ENCODE measurements around the gene RYR3. TPM values are rescaled to one million over a fixed set of nuclear protein-coding genes. Genes with fewer than 3 reads are reported as not detected.

Gene RYR3
- total RNA-seq, 2 experiments from 2014 or later = not detected

DNA sequence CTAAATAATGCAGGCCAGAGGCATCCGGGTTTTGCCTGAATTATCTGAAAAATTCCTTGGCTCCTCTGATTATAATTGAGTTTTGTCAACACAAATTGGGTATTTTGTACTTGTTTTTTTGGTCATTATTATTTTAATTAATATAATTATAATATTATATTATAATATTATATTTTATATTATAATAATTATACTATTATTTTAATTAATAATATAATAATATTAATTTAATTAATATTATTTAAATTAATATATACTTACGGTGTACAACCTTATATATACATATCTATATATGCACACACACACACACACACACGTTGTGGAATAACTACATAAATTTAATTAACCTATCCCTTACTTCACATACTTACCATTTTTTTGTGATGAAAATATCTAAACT, 73.5 kb downstream of the RYR3 start:
- ATAC-seq (no peak), DNase-seq (no peak)
- Mint-ChIP-seq H3K9me3 (no peaks in the 10 kb centered on the region), H3K27me3 (no peaks in the 10 kb centered on the region), H3K4me1 (ENCODE audit: low read depth) (no peaks in the 10 kb centered on the region), H3K27ac (no peak overlapping the region), H3K4me3 (no peak overlapping the region), H3K36me3 (ENCODE audit: low read depth) (no peaks in the 10 kb centered on the region)
- intact Hi-C loops (cut with micrococcal nuclease) = no loop called here
- TF ChIP-seq, protein P1, sequence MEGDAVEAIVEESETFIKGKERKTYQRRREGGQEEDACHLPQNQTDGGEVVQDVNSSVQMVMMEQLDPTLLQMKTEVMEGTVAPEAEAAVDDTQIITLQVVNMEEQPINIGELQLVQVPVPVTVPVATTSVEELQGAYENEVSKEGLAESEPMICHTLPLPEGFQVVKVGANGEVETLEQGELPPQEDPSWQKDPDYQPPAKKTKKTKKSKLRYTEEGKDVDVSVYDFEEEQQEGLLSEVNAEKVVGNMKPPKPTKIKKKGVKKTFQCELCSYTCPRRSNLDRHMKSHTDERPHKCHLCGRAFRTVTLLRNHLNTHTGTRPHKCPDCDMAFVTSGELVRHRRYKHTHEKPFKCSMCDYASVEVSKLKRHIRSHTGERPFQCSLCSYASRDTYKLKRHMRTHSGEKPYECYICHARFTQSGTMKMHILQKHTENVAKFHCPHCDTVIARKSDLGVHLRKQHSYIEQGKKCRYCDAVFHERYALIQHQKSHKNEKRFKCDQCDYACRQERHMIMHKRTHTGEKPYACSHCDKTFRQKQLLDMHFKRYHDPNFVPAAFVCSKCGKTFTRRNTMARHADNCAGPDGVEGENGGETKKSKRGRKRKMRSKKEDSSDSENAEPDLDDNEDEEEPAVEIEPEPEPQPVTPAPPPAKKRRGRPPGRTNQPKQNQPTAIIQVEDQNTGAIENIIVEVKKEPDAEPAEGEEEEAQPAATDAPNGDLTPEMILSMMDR (IDR thresholded peaks at IDR 0.05) = no peak
- ChIA-PET CTCF (interaction anchor here (1.6 kb wide), 1 partner anchor 13 kb away, joined by 4 read pairs; no protein-coding TSS in a partner anchor), POLR2A (no interaction called here)

DNA sequence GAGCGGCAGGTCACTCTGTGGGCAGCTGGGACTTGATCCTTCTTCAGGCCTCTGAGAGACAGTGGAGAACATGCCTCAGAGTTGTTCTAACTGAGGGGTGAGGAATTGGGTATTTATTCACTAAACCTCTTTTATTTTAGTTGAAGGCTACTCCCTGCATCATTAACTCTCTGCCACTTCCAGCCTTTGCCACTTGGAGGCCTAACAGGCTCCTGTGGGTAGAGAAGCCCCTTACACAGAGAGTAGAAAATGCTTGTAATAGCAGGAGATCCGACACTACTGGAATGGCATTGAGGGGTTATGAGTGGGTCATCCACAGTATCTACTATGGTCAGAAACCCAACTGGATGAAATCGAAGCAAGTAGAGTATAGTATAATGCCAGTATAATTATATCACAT, 81.7 kb downstream of the RYR3 start:
- no peak overlapping the region for H3K27ac Mint-ChIP-seq
- H3K4me3 Mint-ChIP-seq = no peak overlapping the region
- H3K36me3 Mint-ChIP-seq (ENCODE audit: low read depth) = no peaks in the 10 kb centered on the region
- ATAC-seq (no peak), DNase-seq (no peak)
- H3K4me1 Mint-ChIP-seq (ENCODE audit: low read depth) = no peaks in the 10 kb centered on the region
- ChIA-PET POLR2A (interaction anchor here (1.3 kb wide), 1 partner anchor 20 kb away, joined by 3 read pairs; no protein-coding TSS in a partner anchor), CTCF (no interaction called here)
- H3K9me3 Mint-ChIP-seq = no peaks in the 10 kb centered on the region
- H3K27me3 Mint-ChIP-seq = no peaks in the 10 kb centered on the region
- intact Hi-C loops (cut with micrococcal nuclease) = no loop called here
- TF ChIP-seq, protein P1 (IDR thresholded peaks at IDR 0.05) = no peak

DNA sequence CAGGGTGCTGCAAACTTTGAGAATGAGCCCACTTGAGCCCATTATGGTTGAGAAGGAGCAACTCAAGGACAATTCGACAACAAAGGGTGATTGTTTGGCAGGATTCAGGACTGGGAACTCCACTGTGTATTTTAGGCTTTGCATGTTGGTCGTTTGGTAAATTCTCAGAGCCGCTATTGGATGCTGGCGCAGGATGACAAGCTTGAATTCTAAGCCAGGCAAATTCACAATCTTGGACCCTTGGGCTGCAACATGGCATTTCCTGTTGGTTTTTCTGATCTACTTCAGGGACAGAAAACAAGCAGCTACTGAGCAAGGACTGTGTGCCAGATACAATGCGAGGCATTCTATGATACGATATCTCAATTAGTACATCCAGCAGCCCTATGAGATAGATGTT, 82.8 kb downstream of the RYR3 start:
- Mint-ChIP-seq H3K36me3 (ENCODE audit: low read depth) (no peaks in the 10 kb centered on the region), H3K4me3 (no peak overlapping the region), H3K27me3 (no peaks in the 10 kb centered on the region), H3K4me1 (ENCODE audit: low read depth) (no peaks in the 10 kb centered on the region), H3K27ac (no peak overlapping the region), H3K9me3 (no peaks in the 10 kb centered on the region)
- ATAC-seq (no peak), DNase-seq (no peak)
- TF ChIP-seq, protein P1 (IDR thresholded peaks at IDR 0.05) = no peak
- ChIA-PET POLR2A (interaction anchor here (1.3 kb wide), 1 partner anchor 18 kb away, joined by 3 read pairs; no protein-coding TSS in a partner anchor), CTCF (interaction anchor here (1.0 kb wide), 1 partner anchor 150 kb away, joined by 3 read pairs; no protein-coding TSS in a partner anchor)
- intact Hi-C loops (cut with micrococcal nuclease) = no loop called here

DNA sequence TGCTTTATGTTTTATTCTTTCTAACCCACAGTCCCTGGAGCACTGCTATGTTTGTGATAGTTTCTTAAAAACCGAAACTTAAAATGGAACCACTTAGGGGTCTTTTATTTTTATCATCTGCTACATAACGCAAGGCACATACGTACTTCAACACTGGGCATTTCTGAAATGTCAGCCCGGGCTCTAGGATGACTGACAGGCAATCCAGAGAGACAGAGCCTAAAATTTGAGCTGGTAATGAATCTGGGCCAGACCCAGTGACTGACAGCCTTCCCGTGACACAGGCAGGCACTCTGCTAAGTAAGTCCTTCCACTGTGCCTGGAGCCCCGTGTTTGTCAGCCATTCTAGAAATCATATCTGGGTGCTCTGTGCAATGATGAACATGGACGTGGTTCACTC, 84.6 kb downstream of the RYR3 start:
- ATAC-seq (no peak), DNase-seq (no peak)
- H3K27ac Mint-ChIP-seq = no peak overlapping the region
- intact Hi-C loops (cut with micrococcal nuclease) = no loop called here
- H3K4me3 Mint-ChIP-seq = no peak overlapping the region
- no peaks in the 10 kb centered on the region for H3K9me3 Mint-ChIP-seq
- no peaks in the 10 kb centered on the region for H3K36me3 Mint-ChIP-seq (ENCODE audit: low read depth)
- ChIA-PET CTCF (no interaction called here), POLR2A (no interaction called here)
- H3K27me3 Mint-ChIP-seq = no peaks in the 10 kb centered on the region
- no peaks in the 10 kb centered on the region for H3K4me1 Mint-ChIP-seq (ENCODE audit: low read depth)
- TF ChIP-seq, protein P1 (IDR thresholded peaks at IDR 0.05) = no peak

DNA sequence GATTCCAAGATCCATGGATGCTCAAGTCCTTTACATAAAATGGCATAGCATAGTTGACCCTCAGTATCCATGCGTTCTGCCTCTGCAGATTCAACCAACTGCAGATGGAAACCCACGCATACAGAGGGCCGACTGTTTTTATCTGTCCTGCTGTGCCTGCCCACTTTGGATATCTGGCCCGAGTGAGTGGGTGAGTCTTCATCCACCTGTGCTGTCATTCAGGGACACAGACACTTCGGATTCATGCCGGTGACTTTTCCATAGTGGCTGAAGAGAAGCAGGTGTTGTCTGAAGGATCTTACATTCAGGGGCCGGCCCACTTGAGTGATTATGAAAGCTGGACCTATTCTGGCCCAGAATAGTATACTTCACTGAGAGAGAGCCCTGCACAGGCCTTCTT, 85.1 kb downstream of the RYR3 start:
- Mint-ChIP-seq H3K4me3 (no peak overlapping the region), H3K27ac (no peak overlapping the region), H3K36me3 (ENCODE audit: low read depth) (no peaks in the 10 kb centered on the region), H3K27me3 (no peaks in the 10 kb centered on the region), H3K4me1 (ENCODE audit: low read depth) (no peaks in the 10 kb centered on the region), H3K9me3 (no peaks in the 10 kb centered on the region)
- ChIA-PET POLR2A (no interaction called here), CTCF (no interaction called here)
- DNase-seq (no peak), ATAC-seq (no peak)
- TF ChIP-seq, protein P1 (IDR thresholded peaks at IDR 0.05) = no peak
- intact Hi-C loops (cut with micrococcal nuclease) = no loop called here
